HCT116 (cell line): ENCODE results near the gene RABEP1. TPM values are rescaled to one million over a fixed set of nuclear protein-coding genes. Genes with fewer than 3 reads are reported as not detected.

Experiments
- ATAC-seq: fragments of 200-7000 bp; cut with Tn5 transposase; 2 replicates; pipeline ENCODE4 v1.9.1; 2020; ENCODE audit warnings: mild to moderate bottlenecking, moderate library complexity
- BruUV-seq: library from RNA; stranded (reverse); fragments of 400-500 nt; replicated peaks from 2 replicates; lab custom pipeline; 2021; lab: Mats Ljungman, UMichigan
- CTCF ChIA-PET: fragments of 300-600 bp; sonication (Branson Sonifier 250); formaldehyde crosslinking; loops from one replicate; lab custom pipeline; 2021; ENCODE audit warnings: antibody characterized with exemption; lab: Charles Lee
- POLR2A ChIA-PET: fragments of 300-600, 350-600 bp; sonication (Branson Sonifier 250); formaldehyde crosslinking; loops from one replicate; lab custom pipeline; 2021; ENCODE audit warnings: antibody characterized with exemption; lab: Charles Lee
- RAD21 ChIA-PET, 2 experiments: fragments of 300-600 bp; sonication (Branson Sonifier 250); formaldehyde crosslinking; loops; one replicate each; lab custom pipeline; 2023; ENCODE audit warnings: low total read pairs in 2 of 2; ENCODE audit not compliant: uncharacterized antibody in 2 of 2, unreplicated experiment in 2 of 2, low non-redundant PET in 1 of 2; lab: Charles Lee
- DNase-seq: peaks from one replicate; pipeline ENCODE4 v3.0.0-alpha.2; 2010; ENCODE audit warnings: low read depth, low spot score
- H2AFZ ChIP-seq: fragments of 200-600 bp; shearing (Covaris generic), sonication (generic); 2 replicates; pipeline ENCODE4 v1.6.1; 2017; ENCODE audit warnings: low read depth, mixed run types, mixed read lengths, antibody characterized with exemption, low read length; ENCODE audit not compliant: poor library complexity, severe bottlenecking
- H3K27ac ChIP-seq: 2 replicates; pipeline ENCODE4 v1.5.1; 2012; ENCODE audit warnings: low read depth, low read length
- H3K27me3 ChIP-seq: fragments of 200-600 bp; sonication (generic); 2 replicates; pipeline ENCODE4 v1.6.1; 2016; ENCODE audit warnings: mixed run types, low read length, mixed read lengths; ENCODE audit not compliant: insufficient read depth
- H3K36me3 ChIP-seq, 2 experiments: fragments of 200-500 bp in 1 of 2; fragments of 200-600 bp in 1 of 2; sonication (Bioruptor generic) in 1 of 2; sonication (generic) in 1 of 2; 2 replicates each; pipeline versions ENCODE4 v1.5.1 to v1.6.1; 2014 to 2016; ENCODE audit warnings: low read length in 2 of 2, inconsistent platforms in 1 of 2, mixed read lengths in 1 of 2, mixed run types in 1 of 2; ENCODE audit not compliant: insufficient read depth in 2 of 2, control insufficient read depth in 1 of 2
- H3K4me1 ChIP-seq, 2 experiments: fragments of 200-600 bp in 1 of 2; sonication (generic) in 1 of 2; 2 replicates each; pipeline versions ENCODE4 v1.5.1 to v1.6.1; 2012 to 2017; ENCODE audit warnings: low read length in 2 of 2, inconsistent platforms in 1 of 2, mild to moderate bottlenecking in 1 of 2, mixed read lengths in 1 of 2, mixed run types in 1 of 2, moderate library complexity in 1 of 2; ENCODE audit not compliant: insufficient read depth in 2 of 2, control insufficient read depth in 1 of 2
- H3K4me2 ChIP-seq: fragments of 200-600 bp; sonication (generic); 2 replicates; pipeline ENCODE4 v1.6.1; 2017; ENCODE audit warnings: mixed run types, low read length, mixed read lengths
- H3K4me3 ChIP-seq, 2 experiments: fragments of 200-600 bp in 1 of 2; sonication (generic) in 1 of 2; replicated peaks in 1 of 2; 2 replicates each; pipeline ENCODE4 v1.5.1; 2011 to 2016; ENCODE audit warnings: low read length in 2 of 2, control low read depth in 1 of 2, low read depth in 1 of 2, mild to moderate bottlenecking in 1 of 2, mixed read lengths in 1 of 2, mixed run types in 1 of 2
- H3K79me2 ChIP-seq: fragments of 200-600 bp; sonication (generic); 2 replicates; pipeline ENCODE4 v1.6.1; 2017; ENCODE audit warnings: mild to moderate bottlenecking, mixed run types, low read length, moderate library complexity, mixed read lengths; ENCODE audit not compliant: insufficient read depth
- H3K9ac ChIP-seq: fragments of 200-600 bp; sonication (generic); 2 replicates; pipeline ENCODE4 v1.6.1; 2016; ENCODE audit warnings: low read length, mixed read lengths
- H3K9me2 ChIP-seq: fragments of 200-600 bp; sonication (generic), shearing (Covaris generic); 2 replicates; pipeline ENCODE4 v1.6.1; 2017; ENCODE audit warnings: mixed run types, mild to moderate bottlenecking, moderate library complexity; ENCODE audit not compliant: insufficient read depth
- H3K9me3 ChIP-seq, 2 experiments: fragments of 200-500 bp in 1 of 2; fragments of 200-600 bp in 1 of 2; sonication (Bioruptor generic) in 1 of 2; sonication (generic) in 1 of 2; 2 replicates each; pipeline ENCODE4 v1.6.1; 2014 to 2017; ENCODE audit warnings: low read length in 2 of 2, mixed read lengths in 2 of 2, inconsistent platforms in 1 of 2, low read depth in 1 of 2, mild to moderate bottlenecking in 1 of 2, mixed run types in 1 of 2, moderate library complexity in 1 of 2; ENCODE audit not compliant: control insufficient read depth in 1 of 2, insufficient read depth in 1 of 2
- H4K20me1 ChIP-seq: fragments of 200-600 bp; sonication (generic), shearing (Covaris generic); 2 replicates; pipeline ENCODE4 v1.6.1; 2017; ENCODE audit warnings: mixed run types, mild to moderate bottlenecking, moderate library complexity; ENCODE audit not compliant: insufficient read depth
- POLR2AphosphoS5 ChIP-seq: IDR thresholded peaks from 2 replicates; pipeline ENCODE4 v1.6.1; 2011; ENCODE audit warnings: mild to moderate bottlenecking, low read depth, low read length, moderate library complexity
- RAD21 ChIP-seq: IDR thresholded peaks from 2 replicates; pipeline ENCODE4 v1.6.1; 2012; ENCODE audit warnings: low read depth, mild to moderate bottlenecking
- SIN3A ChIP-seq: IDR thresholded peaks from 2 replicates; pipeline ENCODE4 v1.6.1; 2012; ENCODE audit warnings: low read depth
- TCF7L2 ChIP-seq: IDR thresholded peaks from 2 replicates; pipeline ENCODE4 v1.7.0; 2011; ENCODE audit warnings: borderline replicate concordance, inconsistent platforms; ENCODE audit not compliant: insufficient read depth, insufficient read length; ENCODE audit errors: extremely low read depth
- ZNF274 ChIP-seq: fragments of 200-500 bp; sonication (Bioruptor generic); IDR thresholded peaks from 2 replicates; pipeline ENCODE4 v1.6.1; 2014; ENCODE audit warnings: mild to moderate bottlenecking, low read depth, low read length, inconsistent platforms
- intact Hi-C: fragments of 100-400 bp; cut with micrococcal nuclease; formaldehyde crosslinking; loops from 2 replicates; pipeline ENCODE4 v1.10.0; 2022
- total RNA-seq: library from RNA; stranded (reverse); gene quantifications from one replicate; pipeline ENCODE4 v1.2.1, GENCODE V29; 2021; ENCODE audit not compliant: unreplicated experiment

RABEP1 gene
- total RNA-seq, 1 experiment from 2014 or later: 38.5 TPM

DNA sequence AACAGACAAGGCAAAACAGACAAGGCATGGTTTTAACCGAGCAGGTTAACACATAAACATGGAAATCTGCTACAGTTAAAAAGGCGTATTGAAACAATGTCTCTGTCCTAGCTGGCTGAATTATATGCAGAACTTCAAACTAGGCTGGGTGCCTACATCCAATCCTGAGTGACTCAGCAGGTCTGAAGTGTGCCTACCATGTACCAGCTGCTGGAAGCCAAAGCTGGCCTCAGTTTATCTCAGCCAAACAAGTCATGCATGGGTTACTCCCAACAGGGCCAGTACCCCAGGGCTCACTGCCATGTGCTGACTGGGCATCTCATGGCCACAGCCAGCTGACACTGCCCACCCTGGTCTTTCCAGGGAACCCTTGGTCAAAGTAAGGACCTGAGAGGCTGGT lies 152.9 kb downstream of the RABEP1 start:
- H3K4me2 ChIP-seq: no peak overlapping the region
- H3K36me3 ChIP-seq: peaks cover 46 to 68% of the 10 kb centered on the region in 2 experiments
- intact Hi-C loops: loop anchor here (10.0 kb wide), 1 partner anchor 240 kb away; the partner anchor contains the start of gene ZNF594
- CTCF ChIA-PET: no interaction called here
- H3K4me3 ChIP-seq: no peak overlapping the region
- RAD21 ChIA-PET: no interaction called here
- H3K27ac ChIP-seq: peak overlapping the region; percentile 36
- no peaks in the 10 kb centered on the region for H3K9me2 ChIP-seq
- no peak for TF ChIP-seq TCF7L2
- no peak for TF ChIP-seq ZNF274
- no peak for TF ChIP-seq SIN3A
- no peak for TF ChIP-seq RAD21
- TF ChIP-seq POLR2AphosphoS5: 0 out of 2 replicates have a peak, but pooled peaks have one; percentile 16
- H3K9me3 ChIP-seq: no peaks in the 10 kb centered on the region
- no peaks in the 10 kb centered on the region for H3K27me3 ChIP-seq
- H3K9ac ChIP-seq: no peak overlapping the region
- DNase-seq: no peak
- peaks cover 24% of the 10 kb centered on the region; the same call in 1 of the 2 replicates for H4K20me1 ChIP-seq
- no peak for ATAC-seq
- H2AFZ ChIP-seq: no peak overlapping the region
- H3K4me1 ChIP-seq: peaks cover 13 to 18% of the 10 kb centered on the region in 2 experiments
- POLR2A ChIA-PET: interaction anchor here (0.6 to 1.8 kb wide), 3 partner anchors 11 to 1680 kb away, joined by 3 read pairs; partner anchors contain the start of genes NUP88 and RPAIN
- BruUV-seq: no TSS peak
- peaks cover 78% of the 10 kb centered on the region for H3K79me2 ChIP-seq

Other genes with a start within 250 kb of the RABEP1 start
- gene SLC52A1, start 246.9 kb upstream of the RABEP1 start, total RNA-seq: not detected
- gene ZFP3, start 203.8 kb upstream of the RABEP1 start, total RNA-seq: 0.05 TPM
- 11.1 TPM for gene ZNF232, start 170.4 kb upstream of the RABEP1 start, total RNA-seq
- 0.10 TPM for gene USP6, start 166.3 kb upstream of the RABEP1 start, total RNA-seq
- 8.3 TPM for gene ZNF594, start 90.4 kb upstream of the RABEP1 start, total RNA-seq
- not detected for gene SCIMP, start 47.4 kb upstream of the RABEP1 start, total RNA-seq
- gene NUP88, start 137.4 kb downstream of the RABEP1 start, total RNA-seq: 93.2 TPM
- 67.9 TPM for gene RPAIN, start 137.9 kb downstream of the RABEP1 start, total RNA-seq
- gene C1QBP, start 156.9 kb downstream of the RABEP1 start, total RNA-seq: 524 TPM
- 36.4 TPM for gene DHX33, start 186.7 kb downstream of the RABEP1 start, total RNA-seq
- 45.6 TPM for gene DERL2, start 203.9 kb downstream of the RABEP1 start, total RNA-seq
- 14.7 TPM for gene MIS12, start 204.3 kb downstream of the RABEP1 start, total RNA-seq